ENCODE results near the gene KRTAP4-12.
"Not testable (repeated sequence)": the region's sequence is repeated elsewhere in the genome, so short reads cannot be mapped to it uniquely, and the experiment has no call there.

The KRTAP4-12 gene

DNA sequence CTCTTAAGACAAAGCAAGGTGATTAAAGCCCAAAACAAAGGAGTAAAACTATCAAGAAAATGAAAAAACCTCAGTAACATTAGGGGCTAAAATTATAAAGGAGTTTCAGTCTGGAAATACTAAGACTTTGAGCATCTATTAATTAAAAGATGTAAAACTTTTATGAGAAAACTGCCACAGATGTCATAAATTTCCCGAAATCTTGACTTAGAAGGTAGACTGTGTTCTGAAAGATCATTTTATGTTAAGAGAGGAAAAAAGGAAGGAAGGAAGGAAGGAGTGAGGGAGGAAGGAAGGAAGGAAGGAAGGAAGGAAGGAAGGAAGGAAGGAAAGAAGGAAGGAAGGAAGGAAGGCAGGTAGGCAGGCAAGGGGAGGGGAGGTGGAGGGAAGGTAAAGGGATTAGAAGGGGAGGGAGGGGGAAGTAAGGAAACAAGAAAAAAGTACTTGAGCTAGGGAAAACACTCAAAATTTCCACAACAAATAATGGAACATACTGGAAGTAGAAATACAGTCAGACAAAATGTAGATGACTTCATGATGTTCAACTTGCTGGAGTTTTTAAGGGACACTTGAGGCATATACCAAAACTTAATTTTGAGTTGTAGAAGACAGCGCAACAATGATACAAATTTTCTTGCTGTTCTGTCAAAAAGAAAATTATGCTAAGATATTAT is 23.7 kb upstream of the KRTAP4-12 start:
- POLR2A ChIA-PET, result no interaction called here
- CTCF ChIA-PET, result no interaction called here
- no peak for DNase-seq (ENCODE audit: extremely low spot score)
- no peak for TF ChIP-seq FOXK2 (IDR thresholded peaks at IDR 0.05)
- no peak for TF ChIP-seq ZNF384 (IDR thresholded peaks at IDR 0.05)
- no peak for TF ChIP-seq LEF1 (IDR thresholded peaks at IDR 0.05; ENCODE audit: borderline replicate concordance)
- TF ChIP-seq, protein P1, sequence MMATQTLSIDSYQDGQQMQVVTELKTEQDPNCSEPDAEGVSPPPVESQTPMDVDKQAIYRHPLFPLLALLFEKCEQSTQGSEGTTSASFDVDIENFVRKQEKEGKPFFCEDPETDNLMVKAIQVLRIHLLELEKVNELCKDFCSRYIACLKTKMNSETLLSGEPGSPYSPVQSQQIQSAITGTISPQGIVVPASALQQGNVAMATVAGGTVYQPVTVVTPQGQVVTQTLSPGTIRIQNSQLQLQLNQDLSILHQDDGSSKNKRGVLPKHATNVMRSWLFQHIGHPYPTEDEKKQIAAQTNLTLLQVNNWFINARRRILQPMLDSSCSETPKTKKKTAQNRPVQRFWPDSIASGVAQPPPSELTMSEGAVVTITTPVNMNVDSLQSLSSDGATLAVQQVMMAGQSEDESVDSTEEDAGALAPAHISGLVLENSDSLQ (IDR thresholded peaks at IDR 0.05), result no peak
- TF ChIP-seq ELF4 (IDR thresholded peaks at IDR 0.05), result no peak
- no peak for TF ChIP-seq L3MBTL2 (conservative IDR thresholded peaks at IDR 0.05)
- no peak for TF ChIP-seq SUZ12 (IDR thresholded peaks at IDR 0.05)
- TF ChIP-seq SP1 (IDR thresholded peaks at IDR 0.05), result no peak

DNA sequence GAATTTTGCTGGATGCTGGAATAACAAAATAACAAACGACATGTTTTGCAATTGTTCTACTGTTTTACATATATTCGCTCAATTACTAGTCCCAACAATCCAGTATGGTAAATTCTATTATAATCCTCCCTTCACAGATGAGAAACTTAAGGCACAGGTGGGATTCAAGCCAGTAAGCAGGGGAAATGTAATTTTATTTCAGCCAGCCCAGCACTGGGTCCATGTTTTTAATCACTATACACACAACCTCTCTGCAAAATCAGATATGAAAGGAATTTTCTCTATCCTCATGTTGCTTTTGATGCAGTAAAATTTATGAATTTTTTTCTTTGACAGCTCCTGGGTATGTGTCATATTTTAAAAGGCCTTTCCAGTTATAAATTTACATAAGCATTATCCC is 21.3 kb upstream of the KRTAP4-12 start:
- CTCF ChIA-PET, result no interaction called here
- TF ChIP-seq ZNF384 (IDR thresholded peaks at IDR 0.05) (no peak), HDGF (IDR thresholded peaks at IDR 0.05; ENCODE audit: borderline replicate concordance) (no peak), BHLHE40 (IDR thresholded peaks at IDR 0.05; ENCODE audit: borderline replicate concordance) (no peak), FOXM1 (IDR thresholded peaks at IDR 0.05; ENCODE audit: borderline replicate concordance) (no peak), ARNT (IDR thresholded peaks at IDR 0.05) (no peak), FOXK2 (IDR thresholded peaks at IDR 0.05) (no peak), NFRKB (IDR thresholded peaks at IDR 0.05) (no peak)
- DNase-seq (ENCODE audit: extremely low spot score), result no peak
- POLR2A ChIA-PET, result no interaction called here

DNA sequence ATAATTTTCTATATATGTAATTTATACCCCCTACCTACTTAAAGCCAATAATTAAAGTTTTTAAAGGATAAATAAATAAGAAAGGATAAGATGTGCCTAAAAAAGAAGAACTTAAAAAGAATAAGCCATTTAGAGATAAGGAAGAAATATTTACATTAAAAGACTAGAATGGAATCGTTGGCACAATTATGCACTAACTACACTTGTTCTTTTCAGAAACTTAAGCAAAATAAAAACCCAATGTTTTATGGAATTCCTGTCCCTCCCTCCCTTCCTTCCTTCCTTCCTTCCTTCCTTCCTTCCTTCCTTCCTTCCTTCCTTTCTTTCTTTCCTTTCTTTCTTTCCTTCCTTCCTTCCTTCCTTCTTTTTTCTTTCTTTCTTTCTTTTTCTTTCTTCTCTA is 20.9 kb upstream of the KRTAP4-12 start:
- TF ChIP-seq NFRKB (IDR thresholded peaks at IDR 0.05) (no peak), BHLHE40 (IDR thresholded peaks at IDR 0.05; ENCODE audit: borderline replicate concordance) (no peak), FOXA1 (IDR thresholded peaks at IDR 0.05) (no peak), ELF4 (IDR thresholded peaks at IDR 0.05) (no peak), SUZ12 (IDR thresholded peaks at IDR 0.05) (no peak), LEF1 (IDR thresholded peaks at IDR 0.05; ENCODE audit: borderline replicate concordance) (no peak), HDGF (IDR thresholded peaks at IDR 0.05; ENCODE audit: borderline replicate concordance) (no peak), FOXM1 (IDR thresholded peaks at IDR 0.05; ENCODE audit: borderline replicate concordance) (no peak), CTBP1 (IDR thresholded peaks at IDR 0.05; ENCODE audit: borderline replicate concordance) (no peak), FOXK2 (IDR thresholded peaks at IDR 0.05) (no peak), L3MBTL2 (conservative IDR thresholded peaks at IDR 0.05) (no peak), TARDBP (IDR thresholded peaks at IDR 0.05) (no peak), ZNF384 (IDR thresholded peaks at IDR 0.05) (no peak), ARNT (IDR thresholded peaks at IDR 0.05) (no peak), SP1 (IDR thresholded peaks at IDR 0.05) (no peak)
- TF ChIP-seq, protein P1 (IDR thresholded peaks at IDR 0.05), result no peak
- DNase-seq (ENCODE audit: extremely low spot score), result no peak
- ChIA-PET CTCF (no interaction called here), POLR2A (no interaction called here)

DNA sequence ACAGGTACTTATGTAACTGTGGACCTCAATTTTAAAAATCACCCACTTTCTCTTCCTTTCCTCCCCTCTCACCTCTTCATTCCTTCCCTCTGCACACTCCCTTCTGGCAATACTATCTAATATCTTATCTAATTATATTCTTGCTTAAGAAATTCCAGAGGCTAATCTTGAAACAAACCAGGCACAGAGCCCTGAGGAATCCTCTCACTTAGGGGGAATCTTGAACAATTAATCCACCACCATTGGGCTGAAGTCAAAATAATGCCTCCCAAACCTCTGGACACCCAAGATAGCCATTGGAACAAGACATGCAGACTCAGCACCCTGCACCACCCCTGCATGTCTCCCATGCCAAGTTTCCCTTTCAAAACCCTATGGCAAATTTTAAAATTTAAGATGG is 17.4 kb upstream of the KRTAP4-12 start:
- no peak for DNase-seq (ENCODE audit: extremely low spot score)
- POLR2A ChIA-PET, result no interaction called here
- TF ChIP-seq, protein P1 (IDR thresholded peaks at IDR 0.05), result no peak
- TF ChIP-seq FOXM1 (IDR thresholded peaks at IDR 0.05; ENCODE audit: borderline replicate concordance) (no peak), TARDBP (IDR thresholded peaks at IDR 0.05) (no peak), FOXA1 (IDR thresholded peaks at IDR 0.05) (no peak), SP1 (IDR thresholded peaks at IDR 0.05) (no peak), NFRKB (IDR thresholded peaks at IDR 0.05) (no peak), ARNT (IDR thresholded peaks at IDR 0.05) (no peak), LEF1 (IDR thresholded peaks at IDR 0.05; ENCODE audit: borderline replicate concordance) (no peak), BHLHE40 (IDR thresholded peaks at IDR 0.05; ENCODE audit: borderline replicate concordance) (no peak), ZNF384 (IDR thresholded peaks at IDR 0.05) (no peak), SUZ12 (IDR thresholded peaks at IDR 0.05) (no peak), CTBP1 (IDR thresholded peaks at IDR 0.05; ENCODE audit: borderline replicate concordance) (no peak), L3MBTL2 (conservative IDR thresholded peaks at IDR 0.05) (no peak)
- CTCF ChIA-PET, result no interaction called here

DNA sequence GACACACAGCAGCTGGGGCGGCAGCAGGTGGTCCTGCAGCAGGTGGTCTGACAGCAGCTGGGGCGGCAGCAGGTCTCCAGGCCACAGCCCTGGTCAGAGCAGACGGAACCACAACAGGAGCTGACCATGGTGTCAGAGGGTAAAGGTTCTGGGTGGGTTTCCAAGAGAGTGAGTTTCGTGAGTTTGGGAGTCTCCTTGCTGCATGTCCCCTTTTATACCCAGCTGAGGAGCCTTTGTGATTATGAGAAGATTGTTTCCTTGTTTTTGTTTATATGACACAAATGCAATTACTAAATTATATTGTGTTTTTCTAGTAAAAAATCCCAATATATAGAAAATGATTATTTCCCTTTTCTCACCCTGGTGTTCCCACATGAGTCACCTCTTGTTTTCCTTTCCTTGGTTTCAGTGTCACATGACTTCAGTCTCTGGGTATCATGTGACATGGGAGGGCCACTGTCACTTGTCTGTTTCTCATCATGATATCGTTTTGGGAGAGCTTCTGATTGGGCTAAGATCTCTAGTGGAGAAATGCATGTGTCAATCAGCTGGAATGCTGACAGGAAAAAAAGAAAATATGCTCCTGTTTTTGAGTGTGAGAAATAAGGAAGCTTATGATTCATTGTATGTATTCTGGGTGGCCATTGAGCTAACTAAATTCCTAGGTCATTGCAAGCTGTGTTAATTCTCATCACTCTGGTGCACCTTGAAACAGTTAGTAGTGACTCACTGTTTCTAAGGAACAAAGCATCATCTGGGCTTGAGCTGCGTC is 16.6 kb upstream of the KRTAP4-12 start, which contains the start of gene KRTAP4-6:
TSS of gene KRTAP4-6 (minus strand) at position 185 of the 772 bp plus-strand sequence. CDS start at position 128, 57 bp downstream.
- ChIA-PET CTCF (no interaction called here), POLR2A (no interaction called here)
- DNase-seq (ENCODE audit: extremely low spot score), result no peak
- TF ChIP-seq FOXK2 (IDR thresholded peaks at IDR 0.05) (no peak), TARDBP (IDR thresholded peaks at IDR 0.05) (no peak), SUZ12 (IDR thresholded peaks at IDR 0.05) (no peak)

DNA sequence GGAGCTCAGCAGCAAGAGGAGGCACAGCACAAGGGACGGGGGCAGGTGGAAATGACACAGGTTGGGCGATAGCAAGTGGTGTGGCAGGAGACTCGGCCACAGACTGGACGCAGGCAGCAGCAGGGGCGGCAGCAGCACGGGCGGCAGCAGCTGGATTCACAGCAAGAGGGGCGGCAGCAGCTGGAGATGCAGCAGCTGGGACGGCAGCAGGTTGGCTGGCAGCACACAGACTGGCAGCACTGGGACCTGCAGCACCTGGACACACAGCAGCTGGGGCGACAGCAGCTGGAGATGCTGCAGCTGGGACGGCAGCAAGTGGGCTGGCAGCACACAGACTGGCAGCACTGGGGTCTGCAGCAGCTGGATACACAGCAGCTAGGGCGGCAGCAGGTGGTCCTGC is 15.9 kb upstream of the KRTAP4-12 start:
- POLR2A ChIA-PET; CTCF ChIA-PET; DNase-seq (ENCODE audit: extremely low spot score): not testable (repeated sequence)

Measured in HEK293T (cell line).